ENCODE results near the gene HNMT.
"Not testable (repeated sequence)": the region's sequence is repeated elsewhere in the genome, so short reads cannot be mapped to it uniquely, and the experiment has no call there.

The HNMT gene

DNA sequence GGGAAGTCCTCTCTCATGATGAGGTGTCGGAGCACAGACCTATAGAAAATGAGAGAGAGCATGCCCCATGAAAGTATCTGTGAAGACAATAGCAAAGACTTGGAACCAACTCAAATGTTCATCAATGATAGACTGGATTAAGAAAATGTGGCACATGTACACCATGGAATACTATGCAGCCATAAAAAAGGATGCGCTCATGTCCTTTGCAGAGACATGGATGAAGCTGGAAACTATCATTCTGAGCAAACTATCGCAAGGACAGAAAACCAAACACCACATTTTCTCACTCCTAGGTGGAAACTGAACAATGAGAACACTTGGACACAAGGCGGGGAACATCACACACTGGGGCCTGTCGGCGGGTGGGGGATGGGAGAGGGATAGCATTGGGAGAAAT, 79.3 kb downstream of the HNMT start:
- not testable (repeated sequence) for DNase-seq (ENCODE audit: low spot score)

DNA sequence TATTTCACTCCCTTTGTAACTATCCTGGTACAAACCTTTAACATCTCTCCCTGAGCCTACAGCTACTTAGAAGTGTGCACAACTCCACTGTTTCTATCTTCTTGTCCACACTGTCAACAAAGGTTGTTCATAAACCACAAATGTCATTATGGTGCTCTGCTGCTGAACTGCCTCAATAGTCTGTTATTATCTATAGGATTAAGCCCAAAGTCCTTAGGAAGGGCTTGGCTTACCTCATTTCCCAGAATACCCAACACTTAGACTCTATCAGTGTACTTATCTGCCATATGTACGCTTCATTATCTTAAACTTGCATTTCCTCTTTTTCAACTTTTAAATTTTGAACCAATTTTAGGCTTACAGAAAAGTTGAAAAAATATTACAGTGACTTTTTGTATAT, 94.2 kb downstream of the HNMT start:
- no peak for DNase-seq (ENCODE audit: low spot score)

DNA sequence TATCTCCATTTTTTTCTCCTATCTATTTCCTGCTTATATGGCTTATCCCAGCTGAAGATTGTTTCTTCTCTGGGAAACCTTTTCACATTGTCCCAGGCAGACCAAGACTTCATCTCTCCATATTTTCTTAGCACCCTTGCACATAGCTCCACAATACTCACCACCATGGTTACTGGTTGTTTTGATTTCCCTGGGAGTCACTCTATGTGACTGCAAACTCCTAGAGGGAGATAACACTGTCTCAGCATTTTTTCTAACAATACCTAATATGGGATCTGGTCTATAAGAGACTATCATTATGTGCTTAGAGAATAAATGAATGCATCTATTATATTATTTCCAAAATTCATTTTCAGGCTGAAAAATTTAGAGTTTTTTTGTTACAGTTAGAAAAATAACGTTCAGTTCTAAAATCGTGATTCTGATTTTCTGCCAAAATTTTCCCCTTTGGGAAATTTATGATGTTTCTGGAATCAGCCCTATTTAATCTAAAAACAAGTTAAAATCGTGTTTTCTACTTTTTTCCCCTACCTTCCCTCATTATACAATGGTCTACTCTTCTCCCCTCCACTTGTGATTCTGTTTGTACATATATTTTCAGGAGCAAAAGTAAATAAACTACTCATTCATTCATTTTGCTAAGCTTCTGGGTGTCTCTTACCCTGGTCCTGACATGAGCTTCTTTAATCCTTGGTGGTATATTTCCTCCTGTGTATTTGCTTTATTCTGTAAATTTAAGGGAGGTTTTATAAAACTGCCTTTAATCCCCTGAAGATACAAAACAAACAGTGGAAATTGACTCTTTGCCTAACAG, 95.4 kb downstream of the HNMT start:
- DNase-seq (ENCODE audit: low spot score), result no peak

DNA sequence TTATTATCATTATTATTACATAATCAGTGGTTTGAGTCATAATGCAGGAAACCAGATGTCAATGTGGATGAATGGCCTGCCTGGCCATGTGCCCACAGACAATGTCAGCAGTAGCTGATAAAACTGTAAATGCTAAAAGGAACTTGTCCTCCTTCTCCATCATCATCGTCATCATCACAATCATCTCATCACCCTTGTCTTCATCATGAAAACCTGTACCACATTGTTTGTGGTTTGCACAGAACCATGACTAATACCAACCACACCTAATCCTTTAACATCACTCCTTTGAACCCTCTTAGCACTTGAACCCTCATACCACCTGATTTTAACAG, 96.0 kb downstream of the HNMT start:
- no peak for DNase-seq (ENCODE audit: low spot score)

DNA sequence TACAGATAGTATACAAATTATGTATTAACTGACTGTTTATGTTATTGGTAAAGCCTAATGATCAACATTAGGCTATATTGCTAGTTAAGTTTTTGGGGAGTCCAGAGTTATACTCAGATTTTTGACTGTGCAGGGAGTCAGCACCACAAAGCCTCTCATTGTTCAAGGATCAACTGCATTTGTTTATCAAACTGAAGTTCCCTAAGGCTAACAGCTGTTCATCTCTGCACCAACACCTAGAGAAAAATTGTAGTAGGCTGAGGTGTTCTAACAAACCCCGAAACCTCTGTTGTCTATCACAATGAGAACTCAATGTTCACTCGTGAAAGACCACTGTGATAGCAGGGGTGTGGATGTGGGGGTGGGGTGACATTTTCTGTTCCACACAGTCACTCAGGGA, 97.7 kb downstream of the HNMT start:
- no peak for DNase-seq (ENCODE audit: low spot score)

DNA sequence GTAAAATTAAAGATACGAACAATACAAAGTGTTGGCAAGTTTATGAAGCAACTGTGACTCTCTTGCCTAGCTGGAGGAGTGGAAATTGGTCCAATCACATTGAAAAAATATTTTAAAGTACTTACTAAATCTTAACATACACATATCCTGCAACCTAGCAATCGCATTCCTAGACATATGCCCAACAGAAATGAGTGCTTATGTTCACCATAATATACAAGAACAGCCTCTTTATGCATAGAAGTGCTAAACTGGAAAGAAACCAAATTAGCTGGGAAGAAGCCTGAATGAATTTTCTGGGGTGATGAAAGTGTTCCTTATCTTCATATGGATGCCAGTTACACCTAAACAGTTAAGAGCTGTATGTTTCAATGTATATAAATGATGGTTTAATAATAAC, 98.9 kb downstream of the HNMT start:
- no peak for DNase-seq (ENCODE audit: low spot score)

Measured in CD4-positive, alpha-beta T cell treated with Interleukin-6 at 100 ng/mL for 8 hours (primary cell).